Endothelial cell (in vitro differentiated cells): ENCODE results near the gene PHF13. TPM values are rescaled to one million over a fixed set of nuclear protein-coding genes. Genes with fewer than 3 reads are reported as not detected.

Experiments
- DNase-seq: peaks from one replicate; pipeline ENCODE4 v3.0.0; 2021; ENCODE audit warnings: low spot score
- H3K27ac Mint-ChIP-seq: one replicate; pipeline ENCODE4 v1.8.0; 2021; ENCODE audit warnings: mixed read lengths, inconsistent platforms; ENCODE audit not compliant: unreplicated experiment
- H3K27me3 Mint-ChIP-seq: one replicate; pipeline ENCODE4 v1.8.0; 2021; ENCODE audit warnings: mild to moderate bottlenecking, moderate library complexity, mixed read lengths, inconsistent platforms; ENCODE audit not compliant: unreplicated experiment
- H3K36me3 Mint-ChIP-seq: one replicate; pipeline ENCODE4 v1.8.0; 2021; ENCODE audit warnings: mild to moderate bottlenecking, low read depth, mixed read lengths, inconsistent platforms; ENCODE audit not compliant: unreplicated experiment
- H3K4me1 Mint-ChIP-seq: one replicate; pipeline ENCODE4 v1.8.0; 2021; ENCODE audit warnings: mild to moderate bottlenecking, mixed read lengths, inconsistent platforms; ENCODE audit not compliant: unreplicated experiment
- H3K4me3 Mint-ChIP-seq: one replicate; pipeline ENCODE4 v1.8.0; 2021; ENCODE audit warnings: mild to moderate bottlenecking, mixed read lengths, inconsistent platforms; ENCODE audit not compliant: unreplicated experiment
- H3K9me3 Mint-ChIP-seq: one replicate; pipeline ENCODE4 v1.8.0; 2021; ENCODE audit warnings: mixed read lengths, inconsistent platforms; ENCODE audit not compliant: unreplicated experiment
- total RNA-seq: library from RNA; stranded (reverse); fragmentation: NEBNext Ultra II Directional; extraction: Animal tissue kit (Norgen Biotek cat#: 25700); gene quantifications from one replicate; pipeline ENCODE4 v1.2.1, GENCODE V29; 2021; ENCODE audit not compliant: unreplicated experiment
- TF ChIP-seq, protein P1 (sequence below): fragments of 200-600 bp; sonication (generic); IDR thresholded peaks from one replicate; pipeline ENCODE4 v1.5.0; 2021; ENCODE audit warnings: antibody characterized with exemption; ENCODE audit not compliant: unreplicated experiment

Gene PHF13
- total RNA-seq, 1 donor from 2014 or later, result 21.6 TPM

DNA sequence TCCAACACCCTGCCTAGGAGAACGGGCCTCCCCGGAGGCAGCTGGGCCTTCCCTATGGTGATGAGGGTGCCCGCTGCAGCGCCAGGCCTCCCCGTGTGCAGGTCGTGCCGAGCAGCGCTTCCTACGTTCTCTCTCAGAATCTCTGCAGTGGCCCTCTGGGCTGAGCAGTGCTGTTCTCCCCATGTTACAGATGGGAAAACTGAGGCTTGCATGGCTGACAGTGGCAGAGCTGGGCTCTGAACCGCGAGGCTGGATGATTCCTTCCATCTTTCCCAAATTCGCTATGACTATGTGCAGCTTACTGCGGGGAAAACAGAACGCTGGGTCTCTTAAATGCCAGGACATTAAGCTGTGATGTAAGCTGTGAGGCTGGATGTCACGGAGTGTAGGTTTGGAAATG, 19.7 kb upstream of the PHF13 start:
- H3K9me3 Mint-ChIP-seq, result no peaks in the 10 kb centered on the region
- no peak overlapping the region for H3K27ac Mint-ChIP-seq
- H3K4me1 Mint-ChIP-seq, result no peaks in the 10 kb centered on the region
- TF ChIP-seq, protein P1, sequence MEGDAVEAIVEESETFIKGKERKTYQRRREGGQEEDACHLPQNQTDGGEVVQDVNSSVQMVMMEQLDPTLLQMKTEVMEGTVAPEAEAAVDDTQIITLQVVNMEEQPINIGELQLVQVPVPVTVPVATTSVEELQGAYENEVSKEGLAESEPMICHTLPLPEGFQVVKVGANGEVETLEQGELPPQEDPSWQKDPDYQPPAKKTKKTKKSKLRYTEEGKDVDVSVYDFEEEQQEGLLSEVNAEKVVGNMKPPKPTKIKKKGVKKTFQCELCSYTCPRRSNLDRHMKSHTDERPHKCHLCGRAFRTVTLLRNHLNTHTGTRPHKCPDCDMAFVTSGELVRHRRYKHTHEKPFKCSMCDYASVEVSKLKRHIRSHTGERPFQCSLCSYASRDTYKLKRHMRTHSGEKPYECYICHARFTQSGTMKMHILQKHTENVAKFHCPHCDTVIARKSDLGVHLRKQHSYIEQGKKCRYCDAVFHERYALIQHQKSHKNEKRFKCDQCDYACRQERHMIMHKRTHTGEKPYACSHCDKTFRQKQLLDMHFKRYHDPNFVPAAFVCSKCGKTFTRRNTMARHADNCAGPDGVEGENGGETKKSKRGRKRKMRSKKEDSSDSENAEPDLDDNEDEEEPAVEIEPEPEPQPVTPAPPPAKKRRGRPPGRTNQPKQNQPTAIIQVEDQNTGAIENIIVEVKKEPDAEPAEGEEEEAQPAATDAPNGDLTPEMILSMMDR, result no peak
- H3K36me3 Mint-ChIP-seq, result peaks cover 6% of the 10 kb centered on the region
- no peak for DNase-seq
- H3K27me3 Mint-ChIP-seq, result peaks cover 7% of the 10 kb centered on the region
- H3K4me3 Mint-ChIP-seq, result peak overlapping the region; percentile 40

DNA sequence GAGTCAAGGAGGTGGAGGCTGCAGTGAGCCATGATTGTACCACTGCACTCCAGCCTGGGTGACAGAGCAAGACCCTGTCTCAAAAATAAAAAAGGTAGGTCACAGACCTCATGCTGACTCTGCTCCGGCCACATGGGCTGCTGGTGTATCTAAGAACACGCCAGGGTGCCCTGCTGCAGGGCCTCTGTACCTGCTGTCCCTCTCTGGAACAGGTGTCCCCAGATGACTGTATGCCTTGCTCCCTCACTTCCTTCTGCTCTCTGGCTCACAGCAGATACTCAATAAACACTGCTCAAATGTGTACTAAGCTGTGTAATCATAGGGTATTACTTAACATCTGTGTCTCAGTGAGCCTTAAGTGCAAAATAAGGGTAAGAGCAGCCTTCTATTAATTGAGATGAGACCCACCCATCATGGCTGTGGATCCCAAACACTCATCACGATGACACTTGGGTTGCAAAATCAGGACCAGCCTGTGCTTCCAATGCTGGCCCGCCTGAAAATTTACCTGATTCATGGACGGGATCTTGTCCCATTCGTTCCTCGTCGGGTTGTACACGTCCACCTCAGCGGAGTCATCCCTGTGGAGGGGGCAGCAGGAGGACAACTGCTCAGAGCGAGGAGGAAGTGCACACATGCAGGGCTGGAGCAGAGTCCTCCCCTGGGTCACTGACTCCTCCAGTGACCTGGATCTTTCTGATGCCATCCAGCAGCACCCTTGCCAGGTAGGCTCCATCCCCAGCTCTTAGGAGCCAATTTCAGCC, 18.4 kb upstream of the PHF13 start:
- H3K36me3 Mint-ChIP-seq, result peaks cover 6% of the 10 kb centered on the region
- DNase-seq, result no peak
- H3K4me1 Mint-ChIP-seq, result peaks cover 2% of the 10 kb centered on the region
- TF ChIP-seq, protein P1, result no peak
- no peak overlapping the region for H3K27ac Mint-ChIP-seq
- no peak overlapping the region for H3K4me3 Mint-ChIP-seq
- H3K9me3 Mint-ChIP-seq, result no peaks in the 10 kb centered on the region
- peaks cover 3% of the 10 kb centered on the region for H3K27me3 Mint-ChIP-seq

DNA sequence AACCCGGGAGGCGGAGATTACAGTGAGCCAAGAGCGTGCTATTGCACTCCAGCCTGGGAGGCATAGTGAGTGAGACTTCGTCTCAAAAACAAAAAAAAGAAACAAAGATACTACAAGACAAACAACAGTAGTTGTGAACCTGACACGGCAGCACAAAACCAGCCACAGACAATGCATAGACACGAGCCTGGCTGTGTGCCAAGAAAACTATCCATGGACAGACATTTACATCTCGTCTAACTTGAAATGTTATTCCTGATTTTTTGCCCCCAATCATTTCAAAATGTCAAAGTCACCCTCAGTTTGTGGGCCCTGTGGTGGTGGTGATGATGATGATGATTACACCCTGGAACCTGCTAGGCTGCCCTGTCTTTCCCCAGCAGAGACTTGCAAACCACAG, 17.2 kb upstream of the PHF13 start:
- Mint-ChIP-seq H3K4me1 (peaks cover 7% of the 10 kb centered on the region), H3K36me3 (peaks cover 6% of the 10 kb centered on the region), H3K4me3 (peak overlapping the region; percentile 31), H3K27ac (no peak overlapping the region), H3K9me3 (no peaks in the 10 kb centered on the region), H3K27me3 (peaks cover 4% of the 10 kb centered on the region)
- TF ChIP-seq, protein P1, result no peak
- no peak for DNase-seq

DNA sequence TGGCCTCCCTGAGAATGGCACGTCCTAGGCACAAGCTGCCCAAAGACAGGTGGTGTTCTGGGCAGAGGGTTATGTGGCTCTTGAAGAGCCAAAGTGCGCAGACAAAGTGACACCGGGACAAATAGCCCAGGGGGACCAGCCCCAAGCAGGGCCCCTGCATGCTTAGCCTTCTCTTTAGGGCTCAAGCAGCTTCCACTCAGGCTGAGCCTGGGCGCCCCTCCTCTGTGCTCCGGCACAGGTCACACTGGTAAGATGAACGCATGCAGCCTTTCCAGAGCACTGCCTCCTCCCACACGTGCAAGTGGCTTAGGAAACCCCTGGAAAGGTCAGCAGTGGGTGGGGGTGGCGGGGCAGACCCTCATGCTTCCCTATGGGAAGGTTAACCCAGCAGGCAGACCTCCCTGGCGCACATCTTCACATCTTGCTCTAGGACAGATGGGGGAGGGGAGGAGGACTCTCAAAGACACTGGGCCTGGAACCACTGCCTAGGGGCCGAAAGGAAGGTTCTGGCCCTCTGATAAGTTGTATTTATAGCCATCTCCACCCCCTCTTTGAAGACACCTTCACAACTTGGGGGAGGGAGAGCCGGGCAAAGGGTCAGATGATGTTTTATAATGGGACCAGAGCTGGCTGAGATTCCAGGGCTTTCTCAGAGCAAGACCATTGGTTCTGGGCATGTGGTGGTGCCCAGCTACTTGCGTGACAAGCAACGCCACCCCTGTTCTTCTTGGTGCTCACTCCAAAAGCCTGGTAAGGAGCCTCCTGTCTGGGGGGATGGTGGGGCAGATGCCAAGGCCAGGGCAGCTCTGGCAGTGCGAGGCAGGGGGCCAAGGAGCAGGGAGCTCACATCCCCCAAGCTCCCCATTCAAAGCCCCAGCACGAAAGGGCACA, 16.4 kb upstream of the PHF13 start:
- H3K27me3 Mint-ChIP-seq, result peaks cover 7% of the 10 kb centered on the region
- H3K27ac Mint-ChIP-seq, result no peak overlapping the region
- H3K9me3 Mint-ChIP-seq, result no peaks in the 10 kb centered on the region
- peaks cover 6% of the 10 kb centered on the region for H3K36me3 Mint-ChIP-seq
- no peak overlapping the region for H3K4me3 Mint-ChIP-seq
- peaks cover 7% of the 10 kb centered on the region for H3K4me1 Mint-ChIP-seq
- no peak for DNase-seq
- TF ChIP-seq, protein P1, result no peak

DNA sequence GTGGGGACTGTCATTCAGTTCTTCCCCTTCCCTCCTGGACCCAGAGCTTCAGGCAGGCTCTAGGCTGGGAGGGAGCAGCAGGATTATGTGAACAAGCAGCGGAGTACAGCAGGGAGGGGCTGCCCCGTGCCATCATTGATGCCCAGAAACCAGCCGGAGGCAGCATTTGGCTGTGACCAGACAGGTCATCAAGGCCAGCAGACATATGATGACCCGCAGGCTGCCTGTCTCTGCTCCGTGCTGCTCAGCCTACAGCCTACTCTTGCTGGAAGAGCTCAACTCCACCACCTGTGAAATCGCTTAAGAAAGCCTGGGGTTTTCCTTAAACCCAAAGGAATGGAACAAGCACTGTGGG, 15.8 kb upstream of the PHF13 start:
- no peak overlapping the region for H3K27ac Mint-ChIP-seq
- no peaks in the 10 kb centered on the region for H3K9me3 Mint-ChIP-seq
- TF ChIP-seq, protein P1, result no peak
- peaks cover 6% of the 10 kb centered on the region for H3K36me3 Mint-ChIP-seq
- H3K4me3 Mint-ChIP-seq, result no peak overlapping the region
- no peak for DNase-seq
- H3K4me1 Mint-ChIP-seq, result peaks cover 7% of the 10 kb centered on the region
- H3K27me3 Mint-ChIP-seq, result peaks cover 7% of the 10 kb centered on the region
